Activated B cell treated with CpG ODN at 0.5 μM for 24 hours (primary cell): ENCODE measurements around the gene ADPRHL1. TPM values are rescaled to one million over a fixed set of nuclear protein-coding genes. Genes with fewer than 3 reads are reported as not detected.

ENCODE experiments used
- ATAC-seq: fragments of 200-7000 bp; cut with Tn5 transposase; one replicate; pipeline ENCODE4 v1.10.0; 2021; ENCODE audit warnings: low read depth, mild to moderate bottlenecking, moderate library complexity
- CTCF ChIA-PET: fragments of 350-600 bp; sonication (Branson Sonifier 250); formaldehyde crosslinking; loops from one replicate; lab custom pipeline; 2021; ENCODE audit warnings: antibody characterized with exemption; lab: Charles Lee
- POLR2A ChIA-PET: fragments of 350-600 bp; sonication (Branson Sonifier 250); formaldehyde crosslinking; loops from one replicate; lab custom pipeline; 2021; ENCODE audit warnings: antibody characterized with exemption; lab: Charles Lee
- DNase-seq: peaks from one replicate; pipeline ENCODE4 v3.0.0; 2022
- H3K27ac Mint-ChIP-seq: one replicate; pipeline ENCODE4 v1.8.0; 2020; ENCODE audit warnings: mixed read lengths
- H3K27me3 Mint-ChIP-seq: one replicate; pipeline ENCODE4 v1.8.0; 2021; ENCODE audit warnings: mixed read lengths
- H3K36me3 Mint-ChIP-seq: one replicate; pipeline ENCODE4 v1.8.0; 2021; ENCODE audit warnings: low read depth, mixed read lengths
- H3K4me1 Mint-ChIP-seq: one replicate; pipeline ENCODE4 v1.8.0; 2021; ENCODE audit warnings: mixed read lengths
- H3K4me3 Mint-ChIP-seq: one replicate; pipeline ENCODE4 v1.8.0; 2020; ENCODE audit warnings: mild to moderate bottlenecking, mixed read lengths
- H3K9me3 Mint-ChIP-seq: one replicate; pipeline ENCODE4 v1.8.0; 2020; ENCODE audit warnings: mixed read lengths
- CTCF ChIP-seq: fragments of 200-600 bp; IDR thresholded peaks from one replicate; pipeline ENCODE4 v1.8.0; 2022; ENCODE audit warnings: antibody characterized with exemption, mild to moderate bottlenecking
- intact Hi-C: fragments of 100-400 bp; cut with micrococcal nuclease; formaldehyde crosslinking; loops from one replicate; pipeline ENCODE4 v1.15.1; 2024
- total RNA-seq: library from RNA; stranded (reverse); gene quantifications from 2 replicates; pipeline ENCODE4 v1.2.3, GENCODE V29; 2022

Gene ADPRHL1
- total RNA-seq, 1 donor from 2014 or later: 0.84 TPM

DNA sequence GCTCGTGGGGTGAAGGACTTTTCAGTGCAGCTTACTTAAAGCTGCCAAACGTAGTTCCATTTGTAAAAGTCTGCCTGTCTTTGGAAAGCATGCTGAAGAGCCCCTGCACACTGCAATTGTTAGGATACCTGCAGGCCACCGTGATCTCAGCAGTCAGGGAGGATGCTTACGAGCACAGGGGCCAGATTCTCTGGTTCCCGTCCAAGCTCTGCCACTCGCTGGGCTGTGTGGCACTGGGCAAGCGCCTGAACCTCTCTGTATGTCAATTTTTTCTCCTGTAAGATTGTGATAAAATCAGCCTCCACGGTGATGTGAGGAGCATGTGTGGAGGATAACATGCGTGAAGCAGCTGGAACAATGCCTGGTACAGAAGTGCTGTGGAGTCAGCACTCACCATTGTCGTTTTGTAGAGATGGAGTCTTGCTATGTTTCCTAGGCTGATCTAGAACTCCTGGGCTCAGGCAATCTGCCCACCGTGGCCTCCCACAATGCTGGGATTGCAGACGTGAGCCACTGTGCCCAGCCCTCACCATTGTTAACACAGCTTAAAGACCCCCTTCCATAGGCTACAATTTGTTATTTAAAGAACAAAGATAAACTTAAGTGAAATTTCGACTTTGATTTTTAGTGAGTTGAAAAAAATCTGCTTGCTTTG lies 3.5 kb downstream of the ADPRHL1 start:
- H3K27me3 Mint-ChIP-seq: no peaks in the 10 kb centered on the region
- TF ChIP-seq CTCF: no peak
- no peaks in the 10 kb centered on the region for H3K9me3 Mint-ChIP-seq
- H3K4me1 Mint-ChIP-seq: peaks cover 24% of the 10 kb centered on the region
- H3K27ac Mint-ChIP-seq: peak overlapping the region; percentile 12
- ATAC-seq: no peak
- CTCF ChIA-PET: no interaction called here
- intact Hi-C loops: loop anchor here (5.0 kb wide), 1 partner anchor 243 kb away; the partner anchor contains the start of genes CUL4A and PCID2
- peak overlapping the region; percentile 15 for H3K4me3 Mint-ChIP-seq
- POLR2A ChIA-PET: no interaction called here
- DNase-seq: no peak
- peaks cover 13% of the 10 kb centered on the region for H3K36me3 Mint-ChIP-seq

DNA sequence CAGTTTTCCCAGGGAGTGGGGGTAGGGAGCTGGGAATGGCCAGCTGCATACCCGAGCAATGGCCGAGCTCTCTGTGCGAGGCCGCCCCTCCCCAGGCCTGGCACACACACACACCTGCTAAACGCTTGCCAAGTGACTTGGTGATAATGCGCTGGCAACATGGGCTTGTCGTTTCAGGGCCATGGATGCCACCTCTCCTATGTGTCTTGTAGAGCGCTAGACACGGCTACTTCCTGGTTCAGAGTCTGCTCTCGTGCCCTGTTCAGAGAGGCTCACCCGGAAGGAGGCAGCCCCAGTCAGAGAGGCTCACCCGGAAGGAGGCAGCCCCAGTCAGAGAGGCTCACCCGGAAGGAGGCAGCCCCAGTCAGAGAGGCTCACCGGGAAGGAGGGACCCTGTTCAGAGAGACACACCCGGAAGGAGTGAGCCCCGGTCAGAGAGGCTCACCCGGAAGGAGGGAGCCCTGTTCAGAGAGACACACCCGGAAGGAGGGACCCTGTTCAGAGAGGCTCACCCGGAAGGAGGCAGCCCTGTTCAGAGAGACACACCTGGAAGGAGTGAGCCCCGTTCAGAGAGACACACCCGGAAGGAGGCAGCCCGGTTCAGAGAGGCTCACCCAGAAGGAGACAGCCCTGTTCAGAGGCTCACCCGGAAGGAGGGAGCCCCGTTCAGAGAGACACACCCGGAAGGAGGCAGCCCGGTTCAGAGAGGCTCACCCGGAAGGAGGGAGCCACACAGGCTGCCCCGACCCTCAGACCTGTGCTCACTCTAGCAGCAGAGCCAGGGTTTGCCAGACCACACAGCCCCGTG lies 4.2 kb downstream of the ADPRHL1 start:
- H3K36me3 Mint-ChIP-seq: peaks cover 13% of the 10 kb centered on the region
- ATAC-seq (peak; percentile 11), DNase-seq (no peak)
- H3K4me3 Mint-ChIP-seq: peak overlapping the region; percentile 15
- TF ChIP-seq CTCF: no peak
- H3K4me1 Mint-ChIP-seq: peaks cover 30% of the 10 kb centered on the region
- ChIA-PET POLR2A (interaction anchor here (0.7 kb wide), 1 partner anchor 866 kb away, joined by 6 read pairs; no protein-coding TSS in a partner anchor), CTCF (no interaction called here)
- no peaks in the 10 kb centered on the region for H3K9me3 Mint-ChIP-seq
- peak overlapping the region; percentile 12 for H3K27ac Mint-ChIP-seq
- H3K27me3 Mint-ChIP-seq: no peaks in the 10 kb centered on the region
- intact Hi-C loops: no loop called here

DNA sequence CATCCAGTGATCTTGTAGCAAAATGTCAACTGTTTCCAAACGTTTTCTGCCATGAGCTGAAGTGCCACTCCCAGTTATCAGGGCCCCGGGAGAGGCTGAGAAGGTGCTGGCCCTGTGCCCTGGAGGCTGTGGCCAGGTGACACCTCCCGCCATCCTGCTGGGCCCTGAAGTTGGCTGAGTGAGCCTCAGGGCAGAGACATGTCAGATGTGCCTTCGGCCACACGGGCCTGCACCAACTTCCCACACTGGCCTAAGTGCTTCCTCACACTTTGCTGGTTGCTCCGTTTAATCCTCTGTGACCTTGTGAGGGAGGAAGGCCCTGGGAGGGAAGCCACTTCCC lies 4.8 kb downstream of the ADPRHL1 start:
- peaks cover 30% of the 10 kb centered on the region for H3K4me1 Mint-ChIP-seq
- ATAC-seq (no peak), DNase-seq (no peak)
- no peak for TF ChIP-seq CTCF
- no peaks in the 10 kb centered on the region for H3K9me3 Mint-ChIP-seq
- no peaks in the 10 kb centered on the region for H3K27me3 Mint-ChIP-seq
- peaks cover 8% of the 10 kb centered on the region for H3K36me3 Mint-ChIP-seq
- CTCF ChIA-PET: no interaction called here
- no peak overlapping the region for H3K4me3 Mint-ChIP-seq
- POLR2A ChIA-PET: interaction anchor here (0.7 kb wide), 1 partner anchor 867 kb away, joined by 6 read pairs; no protein-coding TSS in a partner anchor
- intact Hi-C loops: no loop called here
- no peak overlapping the region for H3K27ac Mint-ChIP-seq

- no peak for ATAC-seq
- no peak for DNase-seq
- peaks cover under 1% of the 10 kb centered on the region for H3K36me3 Mint-ChIP-seq
- no peaks in the 10 kb centered on the region for H3K9me3 Mint-ChIP-seq
- ChIA-PET POLR2A (no interaction called here), CTCF (no interaction called here)
- H3K27me3 Mint-ChIP-seq: no peaks in the 10 kb centered on the region
- TF ChIP-seq CTCF: no peak
- no peak overlapping the region for H3K4me3 Mint-ChIP-seq
- H3K4me1 Mint-ChIP-seq: peaks cover 30% of the 10 kb centered on the region
- H3K27ac Mint-ChIP-seq: no peak overlapping the region
- intact Hi-C loops: loop anchor here (2.0 kb wide), 1 partner anchor 43 kb away; the partner anchor contains the start of gene DCUN1D2
These were observed 5.7 kb downstream of the ADPRHL1 start for GRCh38 chr13:113447596-113447995.

GRCh38 chr13:113446488-113446854 lies 6.8 kb downstream of the ADPRHL1 start:
- Mint-ChIP-seq H3K4me1 (peaks cover 30% of the 10 kb centered on the region), H3K9me3 (no peaks in the 10 kb centered on the region), H3K4me3 (no peak overlapping the region), H3K27ac (no peak overlapping the region), H3K27me3 (no peaks in the 10 kb centered on the region), H3K36me3 (no peaks in the 10 kb centered on the region)
- DNase-seq (no peak), ATAC-seq (no peak)
- ChIA-PET CTCF (no interaction called here), POLR2A (no interaction called here)
- TF ChIP-seq CTCF: no peak
- intact Hi-C loops: loop anchor here (1.0 to 2.0 kb wide), 3 partner anchors 44 to 146 kb away; partner anchors contain the start of gene DCUN1D2
